NCI-H2029 treated with DMSO at 0.1 percent for 48 hours (cell line): ENCODE results near the gene SECTM1.

Experiments used
- DNase-seq: peaks from one replicate; lab custom pipeline; 2025; lab: John Stamatoyannopoulos, UW

SECTM1 gene

GRCh38 chr17:82315703-82316358 is 17.7 kb downstream of the SECTM1 start:
- no peak for DNase-seq

- no peak for DNase-seq
Observed at GRCh38 chr17:82314727-82315605, 18.6 kb downstream of the SECTM1 start.

- no peak for DNase-seq
Observed at GRCh38 chr17:82314012-82314726, 19.4 kb downstream of the SECTM1 start.

GRCh38 chr17:82313195-82314011 is 20.2 kb downstream of the SECTM1 start:
- DNase-seq: no peak

- no peak for DNase-seq
Observed at GRCh38 chr17:82311971-82312370, 21.6 kb downstream of the SECTM1 start.

GRCh38 chr17:82310877-82311276 is 22.7 kb downstream of the SECTM1 start:
- no peak for DNase-seq

GRCh38 chr17:82309656-82310570 is 23.7 kb downstream of the SECTM1 start:
- DNase-seq: no peak

- no peak for DNase-seq
Observed at GRCh38 chr17:82305727-82306300, 27.8 kb downstream of the SECTM1 start.

- no peak for DNase-seq
Observed at GRCh38 chr17:82304826-82305726, 28.5 kb downstream of the SECTM1 start.

GRCh38 chr17:82303944-82304808 is 29.4 kb downstream of the SECTM1 start:
- DNase-seq: no peak

GRCh38 chr17:82302991-82303943 is 30.3 kb downstream of the SECTM1 start:
- DNase-seq: no peak

- DNase-seq: no peak
Observed at GRCh38 chr17:82302568-82302963, 31.0 kb downstream of the SECTM1 start.

GRCh38 chr17:82301916-82302567 is 31.5 kb downstream of the SECTM1 start:
- DNase-seq: no peak

- no peak for DNase-seq
Observed at GRCh38 chr17:82301300-82301915, 32.2 kb downstream of the SECTM1 start.

GRCh38 chr17:82300707-82301270 is 32.8 kb downstream of the SECTM1 start:
- DNase-seq: no peak

GRCh38 chr17:82300228-82300627 is 33.3 kb downstream of the SECTM1 start:
- no peak for DNase-seq
